Tibial artery (tissue), 4 donors: ENCODE measurements around the gene SMAD7.
A peak's percentile ranks its signal among the peaks of the same experiment; 100 is the strongest.

ENCODE experiments used
- DNase-seq, 2 donors: peaks; one replicate each; pipeline ENCODE4 v3.0.0-alpha.2; 2019
- H3K27ac ChIP-seq, 2 donors: fragments of 200-600 bp; sonication (generic) in 1 of 2; 1 replicate in 1 of 2; 2 replicates in 1 of 2; pipeline ENCODE4 v1.5.1; 2018 to 2019; ENCODE audit warnings: mild to moderate bottlenecking in 1 of 2
- H3K27me3 ChIP-seq, 2 donors: fragments of 200-600 bp; sonication (generic) in 1 of 2; one replicate each; pipeline versions ENCODE4 v1.5.1 to v1.6.0; 2016 to 2019
- H3K36me3 ChIP-seq, 3 donors: fragments of 200-600 bp; sonication (generic) in 2 of 3; one replicate each; pipeline ENCODE4 v1.5.1; 2016 to 2019; ENCODE audit warnings: mild to moderate bottlenecking in 2 of 3
- H3K4me1 ChIP-seq, 4 donors: fragments of 200-600 bp; sonication (generic) in 2 of 4; 1 replicate in 3 of 4; 2 replicates in 1 of 4; pipeline ENCODE4 v1.5.1; 2016 to 2019
- H3K4me3 ChIP-seq, 2 donors: fragments of 200-600 bp; sonication (generic) in 1 of 2; 1 replicate in 1 of 2; 2 replicates in 1 of 2; pipeline ENCODE4 v1.5.1; 2018 to 2019; ENCODE audit warnings: mild to moderate bottlenecking in 2 of 2
- H3K9me3 ChIP-seq, 3 donors: fragments of 200-600 bp; sonication (generic) in 1 of 3; one replicate each; pipeline ENCODE4 v1.5.1; 2016 to 2019
- CTCF ChIP-seq, 2 experiments: fragments of 200-600 bp in 1 of 2; fragments of 450-650 bp in 1 of 2; IDR thresholded peaks; one replicate each; pipeline ENCODE4 v1.5.1; 2017 to 2019; ENCODE audit warnings: antibody characterized with exemption in 2 of 2, mild to moderate bottlenecking in 1 of 2, moderate library complexity in 1 of 2
- intact Hi-C: fragments of 100-400 bp; cut with DNase I; formaldehyde crosslinking; loops from one replicate; pipeline ENCODE4 v1.15.0; 2023; ENCODE audit warnings: low total_unique reads

SMAD7 gene

DNA sequence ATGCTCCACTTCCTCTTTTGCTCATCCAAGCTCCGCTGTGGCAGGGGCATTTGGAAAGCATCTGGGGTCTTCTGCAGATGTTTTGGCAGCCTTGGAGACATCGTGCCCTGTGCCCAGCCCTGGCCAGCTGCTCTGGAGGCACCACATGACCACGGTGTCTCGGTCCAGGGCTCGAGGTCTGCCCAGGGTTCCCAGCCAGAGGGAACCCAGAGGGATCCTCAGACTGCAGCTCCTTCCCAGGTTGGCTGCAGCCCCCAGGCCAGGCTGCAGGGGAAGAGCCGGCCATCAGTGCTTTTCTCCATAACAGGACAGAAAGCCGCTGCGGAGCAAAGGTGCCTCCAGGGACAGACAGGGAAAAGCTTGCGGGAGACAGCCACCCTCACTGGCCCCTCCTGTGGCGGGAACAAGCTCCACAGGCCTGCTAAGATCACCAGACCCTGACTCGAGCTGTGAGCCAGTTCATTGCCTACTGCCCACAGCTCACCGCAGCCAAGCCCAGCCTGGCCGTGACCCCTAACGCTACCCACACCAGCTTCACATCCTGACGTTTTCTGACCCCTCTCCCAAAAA lies 74.7 kb downstream of the SMAD7 start:
- H3K9me3 ChIP-seq: no peaks in the 10 kb centered on the region
- H3K27me3 ChIP-seq: no peaks in the 10 kb centered on the region
- peak in 1 of 2 donors; percentile 67 for DNase-seq
- H3K4me3 ChIP-seq: no peak overlapping the region
- peak overlapping the region in 1 of 2 donors; percentile 82 for H3K27ac ChIP-seq
- intact Hi-C loops: no loop called here
- H3K36me3 ChIP-seq: no peaks in the 10 kb centered on the region
- peak in 1 of 2 experiments; percentile 9 for TF ChIP-seq CTCF (IDR thresholded peaks at IDR 0.05)
- peaks cover 0 to 50% (median 35%) of the 10 kb centered on the region in 4 donors for H3K4me1 ChIP-seq

GRCh38 chr18:48875314-48875941 lies 75.3 kb downstream of the SMAD7 start:
- H3K9me3 ChIP-seq: no peaks in the 10 kb centered on the region
- peak in 1 of 2 donors; percentile 64 for DNase-seq
- intact Hi-C loops: no loop called here
- H3K27ac ChIP-seq: peak overlapping the region; percentile 81 to 82
- TF ChIP-seq CTCF (IDR thresholded peaks at IDR 0.05): no peak
- H3K4me3 ChIP-seq: no peak overlapping the region
- no peaks in the 10 kb centered on the region for H3K36me3 ChIP-seq
- H3K4me1 ChIP-seq: peaks cover 0 to 50% (median 35%) of the 10 kb centered on the region in 4 donors
- H3K27me3 ChIP-seq: no peaks in the 10 kb centered on the region

DNA sequence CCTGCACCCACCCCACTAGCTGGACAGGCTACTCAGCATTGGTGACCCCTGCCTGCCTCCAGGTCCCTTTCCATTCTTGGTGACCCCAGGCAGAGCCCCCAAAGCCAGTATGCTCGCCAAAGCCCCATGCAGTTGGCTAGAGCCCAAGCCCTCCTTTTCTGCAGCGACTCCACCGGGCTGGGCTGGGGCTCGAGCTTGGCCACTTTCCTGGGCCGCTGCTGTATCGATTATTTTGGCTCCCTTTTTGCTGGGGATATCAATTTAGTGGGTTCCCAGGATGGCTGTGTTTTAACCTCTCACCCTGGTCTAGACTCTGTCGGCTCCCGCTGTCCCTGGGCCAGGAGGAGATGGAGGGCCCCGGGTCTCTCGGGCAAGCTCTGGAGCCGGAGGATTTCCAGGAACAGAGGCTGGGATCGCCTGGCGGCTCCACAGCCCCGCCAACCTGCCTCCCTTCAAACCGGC lies 76.0 kb downstream of the SMAD7 start:
- TF ChIP-seq CTCF (IDR thresholded peaks at IDR 0.05): no peak
- peak overlapping the region; percentile 81 to 82 for H3K27ac ChIP-seq
- no peaks in the 10 kb centered on the region for H3K36me3 ChIP-seq
- intact Hi-C loops: no loop called here
- no peaks in the 10 kb centered on the region for H3K9me3 ChIP-seq
- H3K4me3 ChIP-seq: no peak overlapping the region
- H3K4me1 ChIP-seq: peaks cover 0 to 50% (median 35%) of the 10 kb centered on the region in 4 donors
- no peaks in the 10 kb centered on the region for H3K27me3 ChIP-seq
- peak in 1 of 2 donors; percentile 67 for DNase-seq

DNA sequence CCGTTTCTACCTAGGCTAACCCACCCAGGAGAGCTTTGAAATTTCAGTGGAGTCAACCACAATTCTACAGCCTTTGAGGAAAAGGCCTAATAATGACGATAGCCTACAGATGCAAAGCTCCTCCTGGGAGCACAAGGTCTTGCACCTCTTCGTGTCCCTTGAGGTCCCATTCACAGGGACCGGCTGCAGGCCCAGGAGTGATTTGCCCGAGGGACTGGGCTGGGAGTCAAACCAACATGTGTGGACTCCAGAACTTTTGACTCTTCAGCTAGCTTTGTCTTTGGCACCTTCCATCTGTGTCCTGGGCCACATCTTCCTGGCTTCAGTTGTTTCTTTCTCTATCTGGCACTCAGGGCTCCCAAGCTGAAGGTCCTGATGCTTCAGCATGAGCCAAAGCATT lies 76.5 kb downstream of the SMAD7 start:
- Histone ChIP-seq H3K4me1 (peaks cover 0 to 50% (median 35%) of the 10 kb centered on the region in 4 donors), H3K27me3 (no peaks in the 10 kb centered on the region), H3K9me3 (no peaks in the 10 kb centered on the region), H3K4me3 (no peak overlapping the region), H3K27ac (peak overlapping the region; percentile 81 to 82), H3K36me3 (no peaks in the 10 kb centered on the region)
- peak in 1 of 2 donors; percentile 66 for DNase-seq
- TF ChIP-seq CTCF (IDR thresholded peaks at IDR 0.05): no peak
- intact Hi-C loops: no loop called here

DNA sequence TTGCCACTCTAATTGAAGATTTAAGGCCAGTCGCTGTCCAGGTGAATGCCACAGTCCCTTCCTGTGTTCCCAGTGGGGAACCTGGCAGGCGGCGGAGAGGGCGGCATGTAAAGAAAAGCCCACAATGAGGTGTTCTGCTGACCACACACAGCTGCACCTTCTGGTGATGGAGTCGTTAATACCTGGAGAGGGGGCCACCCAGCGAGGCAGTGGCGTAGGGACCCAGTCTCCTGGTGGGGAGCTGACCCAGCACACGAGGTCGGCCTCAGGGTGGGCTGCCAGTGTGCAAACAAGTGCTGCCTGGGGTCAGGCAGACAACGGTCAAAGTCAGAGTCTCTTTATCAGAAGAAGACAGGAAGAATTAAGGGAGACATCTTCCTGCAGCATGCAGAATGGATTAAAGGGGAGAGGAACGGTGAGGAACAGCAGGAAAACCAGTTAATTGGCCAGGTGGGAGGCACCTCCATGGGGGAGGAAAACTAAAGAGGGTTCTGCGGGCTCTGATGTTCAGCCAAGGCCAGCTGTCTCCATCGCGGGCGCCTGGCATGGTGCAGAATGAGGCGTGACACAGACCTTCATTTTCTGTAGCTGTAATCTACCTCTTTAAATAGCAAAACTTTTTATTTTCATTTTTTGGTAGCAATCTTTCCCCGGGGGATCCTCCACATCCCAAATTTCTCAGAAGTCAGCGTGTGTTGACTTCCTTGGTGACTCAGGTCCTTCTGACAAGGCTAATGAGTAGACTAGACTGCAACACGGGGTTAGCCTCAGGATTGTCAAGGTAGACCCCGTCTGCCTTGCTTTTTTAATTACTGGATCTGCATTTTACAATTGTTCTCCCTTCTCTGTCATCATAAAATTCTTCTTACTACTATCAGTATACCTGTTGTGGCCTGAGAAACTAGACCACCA lies 78.3 kb downstream of the SMAD7 start:
- Histone ChIP-seq H3K9me3 (no peaks in the 10 kb centered on the region), H3K4me3 (no peak overlapping the region), H3K4me1 (peaks cover 0 to 58% (median 38%) of the 10 kb centered on the region in 4 donors), H3K27me3 (no peaks in the 10 kb centered on the region), H3K36me3 (no peaks in the 10 kb centered on the region), H3K27ac (peak overlapping the region; percentile 81 to 82)
- TF ChIP-seq CTCF (IDR thresholded peaks at IDR 0.05): no peak
- intact Hi-C loops: no loop called here
- no peak for DNase-seq
